Hindlimb muscle (tissue), 1 donor: ENCODE results near the gene TNN. TPM values are rescaled to one million over a fixed set of nuclear protein-coding genes. Genes with fewer than 3 reads are reported as not detected.
"Not testable (repeated sequence)": the region's sequence is repeated elsewhere in the genome, so short reads cannot be mapped to it uniquely, and the experiment has no call there.

Experiments
- DNase-seq: peaks from one replicate; pipeline ENCODE4 v3.0.0-alpha.2; 2013
- polyA plus RNA-seq: library from polyadenylated mRNA; unstranded; fragments of 120-200 nt; gene quantifications from one replicate; pipeline ENCODE4 v1.2.1, GENCODE V29; 2013; ENCODE audit not compliant: insufficient read length

TNN gene
- 4.8 TPM for polyA plus RNA-seq

- DNase-seq: no peak
Observed at GRCh38 chr1:175067362-175068106, at the start of gene TNN. Gene TNN, plus strand, starts transcription at chr1:175067833. Its CDS starts 9,586 bp downstream, at chr1:175077419.

DNA sequence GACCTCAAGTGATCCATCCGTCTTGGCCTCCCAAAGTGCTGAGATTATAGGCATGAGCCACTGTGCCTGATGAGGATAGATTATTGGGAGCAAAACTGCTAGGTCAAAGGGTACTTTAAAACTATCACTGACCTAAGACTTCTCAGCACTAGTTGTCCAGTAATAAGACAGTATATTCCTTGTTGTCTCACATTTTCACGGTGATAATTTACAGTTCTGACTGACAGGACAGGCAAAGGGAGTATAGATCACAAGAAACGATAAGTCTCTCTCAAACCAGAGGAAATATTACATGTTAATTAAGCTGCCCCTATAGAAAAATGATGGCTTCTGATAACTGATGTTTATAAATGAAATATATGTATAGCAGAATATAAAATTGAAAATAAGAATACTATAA is 48.1 kb upstream of the TNN start:
- DNase-seq: no peak

- DNase-seq: peak; percentile 100
Observed at GRCh38 chr1:175023043-175023921, 44.4 kb upstream of the TNN start, which contains the start of gene MRPS14. Gene MRPS14, minus strand, starts transcription at chr1:175023425. Its CDS starts 17 bp downstream, at chr1:175023408.

DNA sequence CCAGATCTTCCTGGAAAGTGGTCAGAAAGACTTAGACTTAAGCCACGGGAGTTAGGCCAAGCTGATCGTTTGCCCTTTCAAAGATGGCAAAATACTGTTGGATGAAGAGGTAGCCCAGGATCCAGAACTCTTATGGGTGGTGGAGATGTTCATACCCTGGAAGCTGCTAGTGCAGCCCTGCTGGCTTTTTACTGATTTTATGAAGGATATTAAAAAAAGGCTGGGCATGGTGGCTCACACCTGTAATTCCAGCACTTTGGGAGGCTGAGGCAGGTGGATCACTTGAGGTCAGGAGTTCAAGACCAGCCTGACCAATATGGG is 43.8 kb upstream of the TNN start:
- DNase-seq: not testable (repeated sequence)

DNA sequence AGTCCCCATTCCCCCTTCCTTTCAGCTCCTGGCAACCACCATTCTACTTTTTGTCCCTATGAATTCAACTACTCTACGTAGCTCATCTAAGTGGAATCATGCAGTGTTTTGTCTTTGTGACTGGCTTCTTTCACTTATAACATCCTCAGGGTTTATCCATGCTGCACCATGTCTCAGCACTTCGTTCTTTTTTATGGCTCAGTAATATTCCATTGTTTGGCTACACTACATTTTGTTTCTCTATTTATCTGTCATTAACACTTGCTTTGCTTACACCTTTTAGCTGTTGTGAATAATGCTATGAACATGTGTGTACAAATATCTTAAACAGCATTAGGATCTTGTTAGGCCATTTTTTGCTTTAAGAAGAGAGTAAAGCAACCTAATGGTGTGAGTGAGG is 42.9 kb upstream of the TNN start:
- no peak for DNase-seq

- DNase-seq: no peak
Observed at GRCh38 chr1:175033953-175034352, 33.7 kb upstream of the TNN start.

DNA sequence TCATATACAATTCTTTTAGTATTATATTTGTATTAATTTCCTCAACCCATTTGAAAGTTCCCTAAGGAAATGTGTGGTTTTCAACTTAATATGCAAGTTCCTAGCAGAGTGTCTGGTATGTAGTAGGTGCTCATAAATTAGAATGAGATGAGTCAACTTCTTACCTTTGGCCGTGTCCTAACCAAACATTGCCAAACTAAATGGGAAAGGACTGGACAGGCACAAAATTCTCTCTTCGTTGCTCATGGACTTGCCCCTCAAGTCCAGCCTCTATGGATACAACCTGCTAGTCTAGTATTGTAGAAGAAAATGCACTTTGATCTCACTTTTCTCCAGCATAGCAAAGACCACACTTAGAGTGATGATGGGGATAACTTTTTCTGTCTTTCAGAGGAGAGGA is 32.9 kb upstream of the TNN start:
- no peak for DNase-seq

DNA sequence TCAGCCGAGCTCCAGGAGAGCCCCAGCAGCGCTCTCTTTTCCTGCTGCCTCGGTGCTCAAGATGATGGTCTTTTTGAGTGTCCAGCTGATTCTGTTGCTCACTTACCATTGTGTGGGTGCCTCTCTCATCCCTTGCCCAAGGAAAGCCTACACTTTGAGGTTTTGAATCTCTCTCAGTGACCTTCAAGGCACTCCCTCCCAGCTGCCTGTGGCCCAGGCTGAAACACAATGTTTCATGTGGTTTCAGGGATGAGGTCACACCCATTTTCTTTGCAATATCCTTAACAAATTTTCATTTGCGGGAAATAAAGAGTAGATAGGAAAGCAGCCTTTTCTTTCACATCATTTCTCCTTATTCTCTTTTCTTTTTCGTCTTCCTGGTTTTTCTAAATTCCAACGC is 31.8 kb upstream of the TNN start:
- no peak for DNase-seq

GRCh38 chr1:175036476-175036875 is 31.2 kb upstream of the TNN start:
- DNase-seq: no peak

DNA sequence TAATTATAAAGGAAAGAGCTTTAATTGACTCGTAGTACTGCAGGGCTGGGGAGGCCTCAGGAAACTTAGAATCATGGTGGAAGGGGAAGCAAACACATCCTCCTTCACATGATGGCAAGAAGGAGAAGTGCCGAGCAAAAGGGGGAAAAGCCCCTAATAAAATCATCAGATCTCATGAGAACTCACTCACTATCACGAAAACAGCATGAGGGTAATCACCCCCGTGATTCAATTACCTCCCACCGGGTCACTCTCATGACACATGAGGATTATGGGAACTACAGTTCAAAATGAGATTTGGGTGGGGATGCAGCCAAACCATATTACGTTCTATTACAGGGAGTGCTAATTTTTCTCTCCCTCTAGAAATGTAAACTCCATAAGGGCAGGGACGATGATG is 30.2 kb upstream of the TNN start:
- no peak for DNase-seq

- DNase-seq: no peak
Observed at GRCh38 chr1:175040324-175040879, 27.2 kb upstream of the TNN start.

DNA sequence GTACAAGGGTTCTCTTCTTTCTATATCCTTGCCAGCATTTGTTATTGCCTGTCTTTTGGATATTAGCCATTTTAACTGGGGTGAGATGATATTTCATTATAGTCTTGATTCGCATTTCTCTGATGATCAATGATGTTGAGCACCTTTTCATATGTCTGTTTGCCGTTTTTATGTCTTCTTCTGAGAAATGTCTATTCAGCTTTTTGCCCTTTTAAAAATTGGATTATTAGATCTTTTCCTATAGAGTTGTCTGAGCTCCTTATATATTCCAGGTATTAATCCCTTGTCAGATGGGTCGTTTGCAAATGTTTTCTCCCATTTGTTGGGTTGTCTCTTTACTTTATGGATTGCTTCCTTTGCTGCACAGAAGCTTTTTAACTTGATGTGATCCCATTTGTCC is 25.0 kb upstream of the TNN start:
- no peak for DNase-seq

DNA sequence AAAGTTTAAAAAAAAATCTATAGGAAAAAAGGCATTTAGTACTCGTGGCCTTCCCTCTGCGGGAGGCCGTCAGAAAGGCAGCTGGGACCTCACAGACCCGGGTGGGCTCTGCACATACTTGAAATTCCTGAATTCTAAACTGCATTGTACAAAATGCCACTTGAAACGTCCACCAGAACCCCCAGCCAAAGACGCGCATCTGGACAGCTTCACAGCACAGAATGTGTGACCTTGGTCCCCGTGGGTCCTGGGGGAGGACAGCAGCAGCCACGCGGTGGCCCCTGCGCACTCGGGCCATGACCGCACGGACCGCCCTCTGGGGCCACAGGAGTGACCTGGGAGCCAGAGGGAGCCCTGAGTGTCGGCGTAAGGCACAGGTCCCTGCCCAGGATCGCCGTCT is 23.8 kb upstream of the TNN start:
- DNase-seq: no peak

- DNase-seq: not testable (repeated sequence)
Observed at GRCh38 chr1:175044591-175044990, 23.0 kb upstream of the TNN start.

DNA sequence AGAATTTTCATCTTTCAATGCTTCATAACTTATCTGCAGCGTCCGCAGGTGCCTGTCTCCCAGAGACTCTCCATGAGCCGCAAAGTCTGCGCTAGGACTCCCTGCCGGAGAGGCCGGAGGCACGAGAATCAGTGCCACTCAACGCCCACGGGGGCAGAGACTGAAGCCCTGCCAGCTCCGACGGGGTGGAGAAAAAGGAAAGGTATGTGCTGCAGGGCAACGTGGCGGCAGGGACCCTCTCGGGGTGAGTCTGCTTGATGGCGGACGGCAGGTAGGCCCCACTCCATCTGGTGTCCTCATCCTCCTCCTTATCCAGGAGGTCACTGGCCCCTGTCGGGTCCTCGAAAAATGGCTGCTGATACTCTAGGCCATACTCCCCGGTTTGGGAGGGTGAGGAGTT is 22.5 kb upstream of the TNN start:
- no peak for DNase-seq

GRCh38 chr1:175045519-175045918 is 22.1 kb upstream of the TNN start:
- no peak for DNase-seq

DNA sequence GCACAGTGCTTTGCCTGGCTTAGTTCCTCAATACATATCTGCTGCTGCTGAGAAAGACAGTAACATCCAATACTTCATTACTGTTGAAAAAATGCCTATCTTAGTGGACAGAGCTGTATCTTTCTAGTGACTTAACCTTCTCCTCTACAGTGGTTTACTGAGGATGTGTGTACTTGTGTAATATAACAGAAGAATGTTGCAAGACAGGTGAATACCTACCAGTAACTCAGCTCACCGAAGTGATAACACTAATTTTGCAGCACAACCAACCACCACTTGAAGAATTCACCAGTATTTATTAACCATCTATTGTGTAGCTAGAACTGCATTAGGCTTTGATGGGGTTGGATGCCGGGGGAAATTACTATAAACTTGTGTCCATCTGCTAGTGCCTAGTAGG is 16.6 kb upstream of the TNN start:
- DNase-seq: no peak

GRCh38 chr1:175054736-175055135 is 12.9 kb upstream of the TNN start:
- no peak for DNase-seq

GRCh38 chr1:175062339-175062738 is 5.3 kb upstream of the TNN start:
- no peak for DNase-seq

- DNase-seq: no peak
Observed at GRCh38 chr1:175062858-175063257, 4.8 kb upstream of the TNN start.

- DNase-seq: no peak
Observed at GRCh38 chr1:175070818-175071217, 3.2 kb downstream of the TNN start.

DNA sequence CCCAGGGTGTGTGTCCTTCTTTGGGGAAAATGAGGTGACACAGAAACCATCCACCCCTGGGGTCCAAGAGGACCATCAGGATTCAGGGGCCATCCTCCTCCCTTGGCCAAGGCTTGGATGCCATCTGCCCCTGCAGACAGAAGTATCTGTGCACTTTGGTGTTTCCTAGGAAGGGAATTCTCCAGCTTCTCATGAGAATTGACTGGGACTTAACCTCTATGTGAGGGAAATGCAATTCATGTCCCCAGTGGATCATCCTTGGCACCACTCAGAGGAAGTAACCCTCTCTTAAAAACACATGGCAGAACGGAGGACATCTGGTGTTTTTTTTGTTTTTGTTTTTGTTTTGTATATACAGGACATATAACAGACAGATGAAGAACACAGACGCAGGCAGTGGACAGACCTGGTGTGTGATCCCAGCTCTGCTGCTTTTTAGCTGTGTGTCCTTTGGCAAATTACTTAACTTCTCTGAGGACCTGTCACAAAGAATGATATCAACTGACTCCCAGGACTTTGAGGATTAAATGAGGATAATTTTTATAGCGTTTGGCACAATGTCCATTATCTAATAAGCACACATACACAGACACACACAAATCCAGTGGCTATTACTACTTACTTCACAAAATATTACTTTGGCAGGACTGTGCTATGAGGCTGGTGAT is 3.8 kb downstream of the TNN start:
- DNase-seq: no peak
